Neural crest cell (in vitro differentiated cells): ENCODE data around the gene ERVV-1. TPM values are rescaled to one million over a fixed set of nuclear protein-coding genes. Genes with fewer than 3 reads are reported as not detected.

Source experiments
- DNase-seq: peaks from one replicate; pipeline ENCODE4 v3.0.0; 2021; ENCODE audit warnings: low read depth, mixed read lengths, low spot score
- H3K27ac Mint-ChIP-seq: one replicate; pipeline ENCODE4 v1.8.0; 2021; ENCODE audit warnings: mild to moderate bottlenecking, mixed read lengths; ENCODE audit not compliant: unreplicated experiment
- H3K27me3 Mint-ChIP-seq: 2 replicates; pipeline ENCODE4 v1.8.0; 2021; ENCODE audit warnings: low read depth, mild to moderate bottlenecking, mixed read lengths
- H3K36me3 Mint-ChIP-seq: 2 replicates; pipeline ENCODE4 v1.8.0; 2021; ENCODE audit warnings: low read depth, mild to moderate bottlenecking, mixed read lengths
- H3K4me1 Mint-ChIP-seq: 2 replicates; pipeline ENCODE4 v1.8.0; 2021; ENCODE audit warnings: mixed read lengths
- H3K4me3 Mint-ChIP-seq: one replicate; pipeline ENCODE4 v1.8.0; 2021; ENCODE audit warnings: mild to moderate bottlenecking, mixed read lengths
- H3K9me3 Mint-ChIP-seq: 2 replicates; pipeline ENCODE4 v1.8.0; 2021; ENCODE audit warnings: mixed read lengths
- CTCF ChIP-seq: fragments of 200-600 bp; sonication (generic); conservative IDR thresholded peaks from 2 replicates; pipeline ENCODE4 v1.5.0; 2021; ENCODE audit warnings: antibody characterized with exemption, mild to moderate bottlenecking
- total RNA-seq: library from RNA; stranded (reverse); gene quantifications from 2 replicates; pipeline ENCODE4 v1.2.1, GENCODE V29; 2021

The ERVV-1 gene
- total RNA-seq, 1 donor from 2014 or later = not detected

- Mint-ChIP-seq H3K27ac (no peak overlapping the region), H3K36me3 (peaks cover 4% of the 10 kb centered on the region), H3K4me3 (no peak overlapping the region), H3K4me1 (peaks cover 12% of the 10 kb centered on the region), H3K9me3 (peaks cover 7% of the 10 kb centered on the region), H3K27me3 (no peaks in the 10 kb centered on the region)
- no peak for TF ChIP-seq CTCF
- DNase-seq = no peak
Observed at GRCh38 chr19:52997975-52998374, 15.7 kb upstream of the ERVV-1 start.

DNA sequence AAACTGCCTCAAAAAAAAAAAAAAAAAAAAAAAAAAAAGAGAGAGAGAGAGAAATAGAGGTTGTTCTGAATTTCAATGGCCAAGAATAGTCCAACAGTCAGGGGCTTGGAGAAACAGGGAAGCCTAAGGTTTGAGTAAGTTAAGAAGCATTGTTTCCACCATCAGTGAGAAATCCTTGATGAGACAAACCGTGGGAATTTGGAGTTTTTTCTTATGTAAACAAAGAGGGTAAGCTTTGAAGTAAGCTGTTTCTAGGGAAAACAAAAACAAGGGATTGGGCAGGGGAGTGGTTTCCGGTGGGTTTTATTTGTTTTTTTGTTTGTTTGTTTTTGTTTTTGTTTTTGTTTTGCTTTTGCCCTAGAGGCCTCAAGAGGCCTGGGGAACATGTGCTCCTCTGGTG lies 11.2 kb upstream of the ERVV-1 start:
- Mint-ChIP-seq H3K9me3 (peaks cover 2% of the 10 kb centered on the region), H3K4me3 (no peak overlapping the region)

DNA sequence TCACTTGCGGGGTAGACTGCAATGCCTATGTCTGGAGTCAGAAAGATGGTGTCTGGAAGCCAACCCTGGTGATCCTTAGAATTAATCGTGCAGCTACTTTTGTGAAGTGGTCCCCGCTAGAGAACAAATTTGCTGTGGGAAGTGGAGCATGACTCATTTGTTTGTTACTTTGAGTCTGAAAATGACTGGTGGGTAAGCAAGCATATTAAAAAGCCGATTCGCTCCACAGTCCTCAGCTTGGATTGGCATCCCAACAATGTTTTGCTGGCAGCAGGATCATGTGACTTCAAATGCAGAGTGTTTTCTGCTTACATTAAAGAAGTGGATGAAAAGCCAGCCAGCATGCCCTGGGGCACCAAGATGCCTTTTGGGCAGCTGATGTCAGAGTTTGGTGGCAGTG lies 9.5 kb upstream of the ERVV-1 start:
- DNase-seq = no peak
- Mint-ChIP-seq H3K4me1 (no peaks in the 10 kb centered on the region), H3K4me3 (no peak overlapping the region), H3K9me3 (no peaks in the 10 kb centered on the region), H3K27me3 (no peaks in the 10 kb centered on the region), H3K36me3 (peaks cover 7% of the 10 kb centered on the region), H3K27ac (no peak overlapping the region)
- no peak for TF ChIP-seq CTCF

More for the DNA sequence above, 11.2 kb upstream of the ERVV-1 start:
- no peak for DNase-seq
- TF ChIP-seq CTCF = no peak
- no peak overlapping the region for H3K27ac Mint-ChIP-seq
- no peaks in the 10 kb centered on the region for H3K4me1 Mint-ChIP-seq
- peaks cover 2% of the 10 kb centered on the region for H3K36me3 Mint-ChIP-seq
- no peaks in the 10 kb centered on the region for H3K27me3 Mint-ChIP-seq

- TF ChIP-seq CTCF = no peak
- no peak for DNase-seq
- H3K4me1 Mint-ChIP-seq = no peaks in the 10 kb centered on the region
- H3K4me3 Mint-ChIP-seq = no peak overlapping the region
- H3K36me3 Mint-ChIP-seq = peaks cover 7% of the 10 kb centered on the region
- H3K27me3 Mint-ChIP-seq = no peaks in the 10 kb centered on the region
- no peaks in the 10 kb centered on the region for H3K9me3 Mint-ChIP-seq
- H3K27ac Mint-ChIP-seq = no peak overlapping the region
Observed at GRCh38 chr19:53007200-53007599, 6.5 kb upstream of the ERVV-1 start.

GRCh38 chr19:53007606-53008005 lies 6.1 kb upstream of the ERVV-1 start:
- no peak overlapping the region for H3K4me3 Mint-ChIP-seq
- no peak for TF ChIP-seq CTCF
- peaks cover 7% of the 10 kb centered on the region for H3K36me3 Mint-ChIP-seq
- DNase-seq = no peak
- no peaks in the 10 kb centered on the region for H3K9me3 Mint-ChIP-seq
- H3K27me3 Mint-ChIP-seq = no peaks in the 10 kb centered on the region
- H3K4me1 Mint-ChIP-seq = no peaks in the 10 kb centered on the region
- H3K27ac Mint-ChIP-seq = no peak overlapping the region
